ENCODE results near the gene RNF20. TPM values are rescaled to one million over a fixed set of nuclear protein-coding genes. Genes with fewer than 3 reads are reported as not detected.

RNF20 gene
- total and polyA plus RNA-seq, 2 of the 13 experiments (the other 11 are each of a cell fraction or from before 2014, with no cell fraction given): 12.7 to 37.6 TPM

DNA sequence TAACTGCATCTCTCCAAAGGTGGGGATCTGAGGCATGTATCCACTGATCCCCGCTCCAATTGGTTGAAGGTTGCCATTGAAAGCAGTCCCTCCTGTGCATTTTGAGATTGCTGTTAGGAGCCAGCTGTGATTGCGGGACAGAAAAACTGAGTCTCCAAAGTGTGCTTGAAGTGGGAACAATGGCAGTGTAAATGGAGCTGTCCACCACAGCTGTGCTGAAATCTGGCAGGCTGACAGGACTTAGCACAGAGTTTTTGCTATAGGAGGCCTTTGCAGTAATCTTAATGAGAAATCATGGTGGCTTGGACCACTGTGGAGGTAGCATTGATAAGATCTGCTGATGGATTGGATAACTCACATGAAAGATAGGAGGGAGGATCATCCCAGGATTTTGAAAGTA is 3.3 kb downstream of the RNF20 start (continued):
- no peak for TF ChIP-seq SRF (IDR thresholded peaks at IDR 0.05; ENCODE audit: low read depth, low read length)
- TF ChIP-seq, protein P1, sequence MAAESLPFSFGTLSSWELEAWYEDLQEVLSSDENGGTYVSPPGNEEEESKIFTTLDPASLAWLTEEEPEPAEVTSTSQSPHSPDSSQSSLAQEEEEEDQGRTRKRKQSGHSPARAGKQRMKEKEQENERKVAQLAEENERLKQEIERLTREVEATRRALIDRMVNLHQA (CRISPR knock-in tag; IDR thresholded peaks at IDR 0.05): no peak
- TF ChIP-seq, protein P2, sequence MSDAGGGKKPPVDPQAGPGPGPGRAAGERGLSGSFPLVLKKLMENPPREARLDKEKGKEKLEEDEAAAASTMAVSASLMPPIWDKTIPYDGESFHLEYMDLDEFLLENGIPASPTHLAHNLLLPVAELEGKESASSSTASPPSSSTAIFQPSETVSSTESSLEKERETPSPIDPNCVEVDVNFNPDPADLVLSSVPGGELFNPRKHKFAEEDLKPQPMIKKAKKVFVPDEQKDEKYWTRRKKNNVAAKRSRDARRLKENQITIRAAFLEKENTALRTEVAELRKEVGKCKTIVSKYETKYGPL (CRISPR knock-in tag; IDR thresholded peaks at IDR 0.05): no peak
- no peak for TF ChIP-seq ZNF44 (CRISPR knock-in tag; IDR thresholded peaks at IDR 0.05)
- TF ChIP-seq ATAD3A (CRISPR knock-in tag; IDR thresholded peaks at IDR 0.05): no peak
- no peak for TF ChIP-seq TRIM24 (CRISPR knock-in tag; IDR thresholded peaks at IDR 0.05)
- TF ChIP-seq, protein P3, sequence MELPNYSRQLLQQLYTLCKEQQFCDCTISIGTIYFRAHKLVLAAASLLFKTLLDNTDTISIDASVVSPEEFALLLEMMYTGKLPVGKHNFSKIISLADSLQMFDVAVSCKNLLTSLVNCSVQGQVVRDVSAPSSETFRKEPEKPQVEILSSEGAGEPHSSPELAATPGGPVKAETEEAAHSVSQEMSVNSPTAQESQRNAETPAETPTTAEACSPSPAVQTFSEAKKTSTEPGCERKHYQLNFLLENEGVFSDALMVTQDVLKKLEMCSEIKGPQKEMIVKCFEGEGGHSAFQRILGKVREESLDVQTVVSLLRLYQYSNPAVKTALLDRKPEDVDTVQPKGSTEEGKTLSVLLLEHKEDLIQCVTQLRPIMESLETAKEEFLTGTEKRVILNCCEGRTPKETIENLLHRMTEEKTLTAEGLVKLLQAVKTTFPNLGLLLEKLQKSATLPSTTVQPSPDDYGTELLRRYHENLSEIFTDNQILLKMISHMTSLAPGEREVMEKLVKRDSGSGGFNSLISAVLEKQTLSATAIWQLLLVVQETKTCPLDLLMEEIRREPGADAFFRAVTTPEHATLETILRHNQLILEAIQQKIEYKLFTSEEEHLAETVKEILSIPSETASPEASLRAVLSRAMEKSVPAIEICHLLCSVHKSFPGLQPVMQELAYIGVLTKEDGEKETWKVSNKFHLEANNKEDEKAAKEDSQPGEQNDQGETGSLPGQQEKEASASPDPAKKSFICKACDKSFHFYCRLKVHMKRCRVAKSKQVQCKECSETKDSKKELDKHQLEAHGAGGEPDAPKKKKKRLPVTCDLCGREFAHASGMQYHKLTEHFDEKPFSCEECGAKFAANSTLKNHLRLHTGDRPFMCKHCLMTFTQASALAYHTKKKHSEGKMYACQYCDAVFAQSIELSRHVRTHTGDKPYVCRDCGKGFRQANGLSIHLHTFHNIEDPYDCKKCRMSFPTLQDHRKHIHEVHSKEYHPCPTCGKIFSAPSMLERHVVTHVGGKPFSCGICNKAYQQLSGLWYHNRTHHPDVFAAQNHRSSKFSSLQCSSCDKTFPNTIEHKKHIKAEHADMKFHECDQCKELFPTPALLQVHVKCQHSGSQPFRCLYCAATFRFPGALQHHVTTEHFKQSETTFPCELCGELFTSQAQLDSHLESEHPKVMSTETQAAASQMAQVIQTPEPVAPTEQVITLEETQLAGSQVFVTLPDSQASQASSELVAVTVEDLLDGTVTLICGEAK (IDR thresholded peaks at IDR 0.05): no peak
- TF ChIP-seq, protein P3 (CRISPR knock-in tag; IDR thresholded peaks at IDR 0.05): no peak
- no peak for TF ChIP-seq ZNF296 (CRISPR knock-in tag; conservative IDR thresholded peaks at IDR 0.05)
- no peak for TF ChIP-seq NRL (CRISPR knock-in tag; IDR thresholded peaks at IDR 0.05; ENCODE audit: borderline replicate concordance)
- TF ChIP-seq ZKSCAN1 (IDR thresholded peaks at IDR 0.05; ENCODE audit: low read length): no peak
- no peak for TF ChIP-seq TAF15 (IDR thresholded peaks at IDR 0.05; ENCODE audit: low read depth, low read length, poor library complexity, severe bottlenecking)
- TF ChIP-seq ZFP90 (CRISPR knock-in tag; IDR thresholded peaks at IDR 0.05; ENCODE audit: borderline replicate concordance): no peak
- TF ChIP-seq, protein P4, sequence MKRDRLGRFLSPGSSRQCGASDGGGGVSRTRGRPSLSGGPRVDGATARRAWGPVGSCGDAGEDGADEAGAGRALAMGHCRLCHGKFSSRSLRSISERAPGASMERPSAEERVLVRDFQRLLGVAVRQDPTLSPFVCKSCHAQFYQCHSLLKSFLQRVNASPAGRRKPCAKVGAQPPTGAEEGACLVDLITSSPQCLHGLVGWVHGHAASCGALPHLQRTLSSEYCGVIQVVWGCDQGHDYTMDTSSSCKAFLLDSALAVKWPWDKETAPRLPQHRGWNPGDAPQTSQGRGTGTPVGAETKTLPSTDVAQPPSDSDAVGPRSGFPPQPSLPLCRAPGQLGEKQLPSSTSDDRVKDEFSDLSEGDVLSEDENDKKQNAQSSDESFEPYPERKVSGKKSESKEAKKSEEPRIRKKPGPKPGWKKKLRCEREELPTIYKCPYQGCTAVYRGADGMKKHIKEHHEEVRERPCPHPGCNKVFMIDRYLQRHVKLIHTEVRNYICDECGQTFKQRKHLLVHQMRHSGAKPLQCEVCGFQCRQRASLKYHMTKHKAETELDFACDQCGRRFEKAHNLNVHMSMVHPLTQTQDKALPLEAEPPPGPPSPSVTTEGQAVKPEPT (CRISPR knock-in tag; IDR thresholded peaks at IDR 0.05; ENCODE audit: low read depth): no peak
- TF ChIP-seq NR1H2 (CRISPR knock-in tag; IDR thresholded peaks at IDR 0.05; ENCODE audit: borderline replicate concordance, low read depth): no peak
- TF ChIP-seq EHMT2 (IDR thresholded peaks at IDR 0.05; ENCODE audit: borderline replicate concordance, low read depth, low read length): peak; percentile 73; the same call in 1 of the 2 replicates

Measured in HepG2 (cell line).